ENCODE data around the gene NOX4. TPM values are rescaled to one million over a fixed set of nuclear protein-coding genes. Genes with fewer than 3 reads are reported as not detected.
"Not testable (repeated sequence)": the region's sequence is repeated elsewhere in the genome, so short reads cannot be mapped to it uniquely, and the experiment has no call there.

Gene NOX4
- total RNA-seq, 1 experiment from 2014 or later, result 3.0 TPM

DNA sequence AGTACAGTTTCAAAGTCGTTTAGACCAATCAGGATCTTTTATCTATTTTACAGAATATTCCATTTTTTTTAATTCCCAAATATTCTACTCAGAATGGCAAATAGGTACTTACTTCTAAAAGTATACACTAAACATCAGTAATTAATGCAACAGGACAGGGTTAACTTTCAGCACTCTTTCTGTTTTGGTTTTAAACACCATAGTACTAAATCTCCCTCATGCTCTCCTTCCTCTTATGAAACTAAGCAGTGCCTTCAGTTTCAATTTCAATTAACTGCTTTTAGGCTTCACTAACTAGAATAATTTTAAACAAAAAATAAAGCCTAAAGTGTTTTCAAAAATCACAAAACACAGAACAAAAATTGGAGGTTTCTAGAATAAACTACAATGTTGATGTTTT lies 57.9 kb downstream of the NOX4 start:
- TF ChIP-seq, protein P1, sequence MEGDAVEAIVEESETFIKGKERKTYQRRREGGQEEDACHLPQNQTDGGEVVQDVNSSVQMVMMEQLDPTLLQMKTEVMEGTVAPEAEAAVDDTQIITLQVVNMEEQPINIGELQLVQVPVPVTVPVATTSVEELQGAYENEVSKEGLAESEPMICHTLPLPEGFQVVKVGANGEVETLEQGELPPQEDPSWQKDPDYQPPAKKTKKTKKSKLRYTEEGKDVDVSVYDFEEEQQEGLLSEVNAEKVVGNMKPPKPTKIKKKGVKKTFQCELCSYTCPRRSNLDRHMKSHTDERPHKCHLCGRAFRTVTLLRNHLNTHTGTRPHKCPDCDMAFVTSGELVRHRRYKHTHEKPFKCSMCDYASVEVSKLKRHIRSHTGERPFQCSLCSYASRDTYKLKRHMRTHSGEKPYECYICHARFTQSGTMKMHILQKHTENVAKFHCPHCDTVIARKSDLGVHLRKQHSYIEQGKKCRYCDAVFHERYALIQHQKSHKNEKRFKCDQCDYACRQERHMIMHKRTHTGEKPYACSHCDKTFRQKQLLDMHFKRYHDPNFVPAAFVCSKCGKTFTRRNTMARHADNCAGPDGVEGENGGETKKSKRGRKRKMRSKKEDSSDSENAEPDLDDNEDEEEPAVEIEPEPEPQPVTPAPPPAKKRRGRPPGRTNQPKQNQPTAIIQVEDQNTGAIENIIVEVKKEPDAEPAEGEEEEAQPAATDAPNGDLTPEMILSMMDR (conservative IDR thresholded peaks at IDR 0.05), result no peak
- no peak overlapping the region for H2BK20ac ChIP-seq (ENCODE audit: low read depth, low read length, poor library complexity, severe bottlenecking)
- H3K23me2 ChIP-seq (ENCODE audit: insufficient read length, low read depth, low read length, poor library complexity, severe bottlenecking), result no peaks in the 10 kb centered on the region
- no peak overlapping the region for H3K9ac ChIP-seq (ENCODE audit: extremely low read depth, insufficient read length, low read length)
- no peak overlapping the region for H3K4ac ChIP-seq (ENCODE audit: low read depth, low read length)
- no peak for DNase-seq
- no peak overlapping the region for H2BK5ac ChIP-seq (ENCODE audit: insufficient read length, low read length)
- H2AFZ ChIP-seq (ENCODE audit: low read length), result no peak overlapping the region
- no peaks in the 10 kb centered on the region for H3K79me2 ChIP-seq (ENCODE audit: insufficient read depth, low read length)
- Mint-ChIP-seq H3K36me3 (ENCODE audit: insufficient read depth in 1 of 3, low read depth in 3 of 3) (no peaks in the 10 kb centered on the region; a peak in 2 of 7 replicates), H3K9me3 (no peaks in the 10 kb centered on the region), H3K4me3 (no peak overlapping the region), H3K27me3 (ENCODE audit: low read depth) (no peaks in the 10 kb centered on the region), H3K27ac (no peak overlapping the region), H3K4me1 (no peaks in the 10 kb centered on the region)
- H3K27ac ChIP-seq (ENCODE audit: insufficient read length, low read depth, low read length), result no peak overlapping the region
- H3K9me3 ChIP-seq (ENCODE audit: control insufficient read depth, low read depth, low read length), result no peaks in the 10 kb centered on the region
- no peak overlapping the region for H4K8ac ChIP-seq (replicated peaks; ENCODE audit: insufficient read length, low read depth, low read length)
- no peak overlapping the region for H3K56ac ChIP-seq (ENCODE audit: insufficient read length, low read depth, low read length)
- H2AK5ac ChIP-seq (ENCODE audit: insufficient read length, low read length), result no peak overlapping the region
- no peak overlapping the region for H3K18ac ChIP-seq (ENCODE audit: insufficient read length, low read depth, low read length)
- H4K20me1 ChIP-seq (ENCODE audit: control insufficient read depth, insufficient read depth, insufficient read length), result no peaks in the 10 kb centered on the region
- H3K14ac ChIP-seq (ENCODE audit: insufficient read depth, low read length), result no peak overlapping the region
- no peak overlapping the region for H3K4me2 ChIP-seq (ENCODE audit: insufficient read depth, insufficient read length, low read length)
- H4K5ac ChIP-seq (ENCODE audit: insufficient read length, low read depth, low read length), result no peak overlapping the region
- no peaks in the 10 kb centered on the region for H3K79me1 ChIP-seq (ENCODE audit: insufficient read depth, low read depth, low read length, poor library complexity, severe bottlenecking)
- no peak overlapping the region for H2BK12ac ChIP-seq (ENCODE audit: insufficient read length, low read depth, low read length)
- WGBS (ENCODE audit: extremely low coverage, insufficient read length, low lambda C conversion rate), result no CpG with 5 or more reads among the region's 1 CpG
- H4K91ac ChIP-seq (ENCODE audit: insufficient read length, low read depth, low read length), result no peak overlapping the region
- H3K4me1 ChIP-seq (ENCODE audit: insufficient read depth, low read length), result no peaks in the 10 kb centered on the region
- no peak overlapping the region for H3K23ac ChIP-seq (ENCODE audit: insufficient read length, low read depth, low read length)
- no peak overlapping the region for H3T11ph ChIP-seq (ENCODE audit: low read length)
- no peak overlapping the region for H2BK120ac ChIP-seq (ENCODE audit: low read depth, low read length, poor library complexity, severe bottlenecking)
- H3K27me3 ChIP-seq (ENCODE audit: insufficient read depth, low read length), result no peaks in the 10 kb centered on the region
- H2BK15ac ChIP-seq (ENCODE audit: low read depth, low read length), result no peak overlapping the region

DNA sequence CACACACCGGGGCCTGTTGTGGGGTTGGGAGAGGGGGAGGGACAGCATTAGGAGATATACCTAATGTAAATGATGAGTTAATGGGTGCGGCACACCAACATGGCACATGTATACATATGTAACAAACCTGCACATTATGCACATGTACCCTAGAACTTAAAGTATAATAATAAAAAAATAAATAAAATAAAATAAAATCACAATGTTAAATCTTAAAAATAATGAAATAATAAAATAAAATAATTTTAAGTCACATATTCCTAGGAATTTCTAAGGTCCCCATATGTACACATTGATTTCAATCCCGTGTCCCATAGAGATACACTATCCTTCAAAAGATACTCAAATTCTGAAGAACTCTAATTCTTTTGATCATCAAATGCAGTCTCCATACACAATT lies 59.0 kb downstream of the NOX4 start:
- H3K4me1 Mint-ChIP-seq; H2BK5ac ChIP-seq (ENCODE audit: insufficient read length, low read length); H3K18ac ChIP-seq (ENCODE audit: insufficient read length, low read depth, low read length); H3K27me3 ChIP-seq (ENCODE audit: insufficient read depth, low read length); H2BK15ac ChIP-seq (ENCODE audit: low read depth, low read length); H3K9ac ChIP-seq (ENCODE audit: extremely low read depth, insufficient read length, low read length); H3K56ac ChIP-seq (ENCODE audit: insufficient read length, low read depth, low read length); H3K23me2 ChIP-seq (ENCODE audit: insufficient read length, low read depth, low read length, poor library complexity, severe bottlenecking); H4K5ac ChIP-seq (ENCODE audit: insufficient read length, low read depth, low read length); H4K8ac ChIP-seq (replicated peaks; ENCODE audit: insufficient read length, low read depth, low read length); H4K20me1 ChIP-seq (ENCODE audit: control insufficient read depth, insufficient read depth, insufficient read length); DNase-seq; H3K9me3 Mint-ChIP-seq; H3T11ph ChIP-seq (ENCODE audit: low read length); H3K79me1 ChIP-seq (ENCODE audit: insufficient read depth, low read depth, low read length, poor library complexity, severe bottlenecking); H3K4ac ChIP-seq (ENCODE audit: low read depth, low read length); H3K9me3 ChIP-seq (ENCODE audit: control insufficient read depth, low read depth, low read length); H3K14ac ChIP-seq (ENCODE audit: insufficient read depth, low read length); H3K4me1 ChIP-seq (ENCODE audit: insufficient read depth, low read length); H2BK20ac ChIP-seq (ENCODE audit: low read depth, low read length, poor library complexity, severe bottlenecking); H2AK5ac ChIP-seq (ENCODE audit: insufficient read length, low read length); H3K27ac Mint-ChIP-seq; H2AFZ ChIP-seq (ENCODE audit: low read length); H3K27me3 Mint-ChIP-seq (ENCODE audit: low read depth); H3K79me2 ChIP-seq (ENCODE audit: insufficient read depth, low read length); H3K27ac ChIP-seq (ENCODE audit: insufficient read length, low read depth, low read length); H4K91ac ChIP-seq (ENCODE audit: insufficient read length, low read depth, low read length); H2BK120ac ChIP-seq (ENCODE audit: low read depth, low read length, poor library complexity, severe bottlenecking); H3K23ac ChIP-seq (ENCODE audit: insufficient read length, low read depth, low read length); H3K4me3 Mint-ChIP-seq; H3K4me2 ChIP-seq (ENCODE audit: insufficient read depth, insufficient read length, low read length); H3K36me3 Mint-ChIP-seq (ENCODE audit: insufficient read depth in 1 of 3, low read depth in 3 of 3); H2BK12ac ChIP-seq (ENCODE audit: insufficient read length, low read depth, low read length): not testable (repeated sequence)
- WGBS (ENCODE audit: extremely low coverage, insufficient read length, low lambda C conversion rate), result no CpG with 5 or more reads among the region's 3 CpGs
